ENCODE data around the gene DPH2.

Gene DPH2

DNA sequence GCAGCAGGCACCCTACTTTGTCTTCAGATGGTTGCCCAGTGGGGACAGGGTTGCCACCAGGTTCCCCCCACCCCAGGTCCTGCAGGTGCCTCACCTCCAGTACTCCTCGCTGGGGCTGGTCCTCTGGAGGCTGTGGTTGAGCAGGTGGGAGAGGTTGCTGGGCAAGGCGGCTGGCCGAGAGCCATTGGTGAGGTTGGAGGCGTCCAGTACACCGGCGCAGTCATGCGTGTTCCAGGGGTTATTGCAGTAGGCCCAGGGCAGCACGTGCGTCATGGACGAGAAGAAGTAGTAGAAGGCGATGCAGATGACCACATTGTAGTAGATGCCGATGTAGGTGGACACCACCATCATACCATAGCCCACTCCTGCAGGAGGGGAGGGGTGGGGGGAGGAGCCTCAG lies 38.4 kb downstream of the DPH2 start:
- no peak for DNase-seq

DNA sequence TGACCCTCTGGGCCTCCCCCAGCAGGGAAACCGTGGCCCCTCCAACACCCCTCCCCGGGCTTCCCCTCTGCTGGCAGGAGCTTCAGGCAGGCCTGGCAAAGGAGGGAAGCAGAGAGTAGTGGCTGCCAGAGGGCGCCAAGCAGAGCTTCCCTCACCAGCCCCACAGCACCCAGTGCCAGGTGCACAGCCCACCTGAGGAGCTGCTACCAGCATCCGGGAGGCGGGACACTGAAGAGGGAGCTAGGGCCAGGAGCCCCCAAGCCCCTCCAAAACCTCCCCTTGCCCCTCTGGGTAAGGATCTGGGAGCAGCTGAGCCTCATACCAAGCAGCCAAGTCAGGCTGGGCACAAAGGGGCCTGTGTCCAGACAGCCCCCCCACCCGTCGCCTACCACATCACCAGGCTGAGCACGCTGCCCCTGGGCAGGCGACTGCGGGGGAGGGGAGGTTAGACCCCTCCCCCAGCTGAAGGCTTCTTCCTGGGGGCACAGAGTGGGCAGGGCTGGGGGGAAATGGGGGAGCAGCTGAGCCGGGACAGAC lies 41.2 kb downstream of the DPH2 start:
- DNase-seq, result no peak

DNA sequence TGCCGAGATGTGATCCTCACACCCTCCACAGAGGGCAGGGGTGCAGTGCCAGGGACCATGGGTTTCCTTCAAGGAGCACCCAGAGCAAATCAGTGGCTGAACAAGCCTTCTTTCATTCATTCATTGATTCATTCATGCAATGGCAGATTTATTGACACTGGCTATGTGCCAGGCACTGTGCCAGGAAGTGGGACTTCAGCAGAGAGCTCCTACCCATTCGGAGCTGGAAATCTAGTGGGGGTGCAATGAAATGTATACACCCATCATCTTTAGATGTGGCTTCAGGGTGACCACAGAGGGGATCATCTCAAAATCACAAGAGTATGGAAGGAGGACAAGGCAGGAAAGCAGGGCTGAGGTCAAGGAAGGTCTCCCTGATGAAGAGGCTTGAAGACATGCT lies 42.6 kb downstream of the DPH2 start:
- DNase-seq, result no peak

DNA sequence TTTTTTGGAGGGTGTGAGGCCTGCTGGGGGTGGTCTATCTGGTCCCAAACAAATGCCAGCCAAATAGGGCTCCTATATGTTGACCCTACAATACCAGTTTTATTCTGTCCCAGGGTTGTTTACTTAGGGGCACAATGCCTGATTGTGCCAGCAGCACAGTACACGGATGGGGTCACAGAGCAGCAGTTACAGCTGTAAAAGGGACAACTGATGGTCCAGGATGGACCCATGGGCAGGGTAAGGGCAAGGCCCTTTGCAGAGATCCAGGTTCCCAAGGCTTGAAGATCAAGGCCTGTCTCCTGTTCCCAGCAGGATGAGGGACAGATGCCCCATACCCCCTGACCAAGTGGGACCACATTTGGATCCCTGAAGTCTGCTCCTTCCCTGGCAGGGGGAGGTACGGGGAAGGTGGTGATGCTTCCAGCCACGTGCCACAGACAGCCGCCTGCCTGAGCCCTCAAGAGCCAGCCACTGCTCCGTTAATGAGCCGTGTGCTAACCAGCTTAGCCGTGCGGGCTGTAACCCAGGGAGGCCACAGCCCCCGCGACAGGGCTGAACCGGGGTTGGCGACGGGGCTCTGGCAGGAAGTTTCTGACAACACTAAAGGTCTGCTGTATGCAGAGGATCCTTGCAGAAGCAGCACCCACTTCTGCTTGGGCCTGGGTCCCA lies 43.3 kb downstream of the DPH2 start:
- no peak for DNase-seq

DNA sequence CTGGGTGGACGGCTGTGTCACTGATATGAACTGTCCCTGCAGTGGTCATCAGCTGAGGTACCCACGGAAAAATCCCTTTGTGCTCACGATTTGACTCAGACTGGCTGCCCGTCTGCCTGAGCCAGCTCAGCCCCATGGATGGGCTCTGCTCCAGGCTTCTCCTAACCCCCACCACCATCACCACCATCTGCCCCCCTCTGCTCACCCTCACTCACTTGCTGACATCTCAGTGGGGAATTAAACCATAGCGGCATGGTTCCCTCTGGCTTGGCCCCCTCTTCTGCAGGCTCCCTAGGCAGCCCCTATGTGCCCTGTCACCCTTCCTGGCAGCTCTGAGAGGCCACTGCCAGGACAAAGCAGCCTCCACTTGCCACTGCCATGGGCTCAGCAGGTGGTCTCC lies 44.1 kb downstream of the DPH2 start:
- DNase-seq, result no peak

DNA sequence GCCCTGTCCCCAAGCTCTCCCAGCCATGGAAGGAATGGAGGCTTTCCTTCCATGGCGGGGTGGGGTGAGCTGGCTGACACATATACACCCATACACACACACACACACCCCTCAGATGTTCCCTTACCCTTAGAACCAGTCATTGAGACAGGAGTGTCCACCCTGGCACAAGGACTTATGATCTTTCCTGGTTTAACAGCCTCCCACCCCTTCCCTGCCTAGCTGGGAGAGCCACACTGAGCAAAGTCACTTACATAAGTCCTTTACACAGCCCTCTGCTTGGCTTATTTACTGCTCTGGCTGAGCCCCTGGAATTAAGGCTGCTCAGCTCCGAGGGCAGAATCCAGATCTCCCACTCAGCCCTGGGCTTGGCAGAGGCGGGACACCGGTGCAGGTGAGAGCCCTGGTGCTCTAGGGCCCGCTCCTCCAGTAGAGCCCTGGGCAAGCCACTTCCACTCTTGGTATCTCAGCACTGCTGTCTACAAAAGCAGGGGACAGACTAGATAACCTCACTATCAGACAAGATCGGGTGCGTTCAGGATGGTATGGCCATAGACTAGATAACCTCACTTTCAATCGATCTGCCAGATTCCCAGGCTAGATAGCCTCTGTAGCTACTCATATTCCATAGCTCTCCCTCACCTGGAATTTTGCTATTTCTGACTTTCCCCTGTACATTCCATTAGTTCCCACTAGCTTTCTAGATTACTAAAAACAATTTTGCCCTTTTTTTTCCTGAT lies 44.7 kb downstream of the DPH2 start:
- no peak for DNase-seq

DNA sequence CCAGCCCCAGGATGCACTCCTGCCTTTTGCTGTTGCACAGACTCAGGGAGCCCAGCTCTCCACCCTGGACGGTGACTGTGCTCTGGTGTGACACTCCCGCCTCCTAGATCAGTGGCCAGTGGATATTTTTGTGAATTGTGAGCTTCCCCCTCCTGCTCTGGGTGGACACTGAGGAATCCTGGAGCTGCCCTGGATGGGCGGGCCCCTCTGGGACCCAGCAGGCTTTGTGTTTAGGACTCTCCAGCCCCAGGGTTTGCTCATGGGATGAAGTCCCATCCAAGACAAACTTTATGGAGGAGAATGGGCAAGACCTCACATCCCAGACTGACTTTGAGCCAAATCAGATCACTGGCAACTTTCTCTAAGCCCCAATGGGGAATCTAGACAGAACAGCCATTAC lies 45.4 kb downstream of the DPH2 start:
- no peak for DNase-seq

DNA sequence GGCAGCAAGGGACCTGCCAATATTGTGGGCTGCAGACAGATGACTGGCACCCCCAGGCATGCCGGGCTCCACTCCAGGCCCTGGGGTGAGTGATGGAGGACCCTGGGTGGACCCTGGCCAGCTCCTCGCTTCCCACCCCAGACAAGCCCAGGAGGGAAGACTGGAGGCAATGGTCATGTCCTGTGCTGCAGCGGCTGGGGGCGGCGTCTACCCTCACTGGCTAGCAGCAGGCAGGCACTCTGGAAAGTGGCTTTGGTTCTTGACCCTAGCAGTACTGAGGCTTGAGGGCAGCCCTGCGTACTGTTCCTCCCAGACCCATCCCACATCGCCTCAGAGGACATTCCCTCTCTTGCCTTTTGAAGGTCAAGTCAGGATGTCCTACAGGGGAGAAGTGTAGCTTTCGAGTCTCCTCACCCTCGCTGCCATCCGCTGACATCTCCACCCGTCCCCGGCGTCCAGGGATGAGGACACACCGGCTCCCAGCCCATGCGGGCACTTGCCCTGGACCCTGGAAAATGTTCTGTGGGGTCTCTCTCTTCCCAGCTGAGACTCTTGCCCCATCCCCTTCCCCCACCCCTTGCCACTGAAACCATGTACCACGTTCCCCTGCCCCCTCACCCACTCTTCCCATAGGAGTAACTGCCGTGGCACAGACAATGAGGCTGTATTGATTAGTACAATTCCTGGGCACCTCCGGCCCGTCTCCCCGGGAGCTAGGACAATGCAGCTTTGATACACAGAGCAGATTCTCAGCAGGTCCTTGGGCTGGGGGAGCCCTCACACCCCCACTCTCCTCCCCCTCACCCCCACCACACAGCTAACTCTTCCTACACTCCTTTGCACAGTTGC lies 46.5 kb downstream of the DPH2 start:
- DNase-seq, result no peak

DNA sequence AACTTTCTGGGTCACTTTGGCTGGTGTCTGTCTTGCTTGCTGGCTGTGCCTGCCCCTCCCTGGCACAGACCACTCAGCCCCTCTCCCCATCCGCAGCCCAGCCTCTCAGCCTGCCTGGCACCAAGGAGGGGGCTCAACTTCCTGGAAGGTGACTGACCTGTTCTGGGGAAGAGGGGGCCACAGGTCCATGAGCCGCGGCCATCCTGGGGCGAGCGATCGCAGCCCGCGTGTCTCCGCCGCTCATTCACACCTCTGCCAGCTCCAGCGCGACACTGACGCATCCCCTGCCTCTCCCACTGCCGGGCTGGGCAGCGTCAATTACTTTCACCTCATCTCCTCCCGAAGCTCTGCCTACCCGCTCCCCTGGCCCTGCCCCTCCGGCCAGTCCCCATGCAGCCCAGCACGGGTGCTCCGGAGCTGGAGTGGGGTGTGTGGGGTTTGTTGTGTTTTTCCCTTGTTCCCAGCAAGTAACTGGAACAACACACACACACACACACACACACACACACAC lies 47.1 kb downstream of the DPH2 start:
- no peak for DNase-seq

DNA sequence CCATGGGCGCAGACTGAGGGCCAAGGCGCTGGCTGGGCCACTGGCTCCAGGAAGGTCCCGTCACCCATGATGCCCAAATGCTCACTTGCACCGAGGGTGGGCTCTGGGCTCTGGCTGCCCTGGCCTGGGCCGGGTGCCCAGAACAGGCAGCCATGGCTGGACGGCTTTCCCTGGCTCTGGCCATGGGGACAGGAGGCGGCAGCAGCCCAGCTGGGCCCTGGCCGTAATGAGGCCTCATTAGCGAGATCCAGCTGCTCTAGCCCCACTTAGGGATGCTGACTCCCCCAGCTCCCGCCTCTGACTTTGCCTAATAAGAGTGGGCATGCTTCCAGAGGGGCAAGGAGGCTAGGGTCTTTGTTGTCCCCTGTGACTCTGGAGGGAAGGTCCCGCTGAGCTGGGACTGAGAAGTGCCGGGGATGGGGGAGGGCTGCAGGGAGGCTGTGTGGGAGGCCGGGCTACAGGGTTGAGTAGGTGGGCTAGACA lies 49.7 kb downstream of the DPH2 start:
- no peak for DNase-seq

DNA sequence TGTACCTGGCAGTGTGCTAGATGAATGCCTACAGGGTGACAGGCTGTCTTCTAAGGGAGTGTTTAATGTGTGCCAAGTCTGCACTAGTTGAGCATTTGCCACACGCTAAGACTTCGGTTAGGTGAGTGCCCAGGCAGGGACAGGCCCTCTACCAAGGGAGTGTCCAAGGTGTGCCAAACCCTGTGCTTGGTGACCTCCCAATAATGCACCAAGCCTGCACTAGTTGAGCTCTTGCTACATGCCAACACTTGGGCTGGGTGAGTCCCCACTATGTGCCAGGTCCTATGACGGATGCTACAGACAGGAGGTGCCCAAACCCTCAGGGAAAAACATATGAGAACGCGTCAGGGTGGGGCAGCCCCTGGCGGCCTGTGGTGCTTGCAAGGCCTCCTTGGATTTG lies 50.7 kb downstream of the DPH2 start:
- DNase-seq, result no peak

DNA sequence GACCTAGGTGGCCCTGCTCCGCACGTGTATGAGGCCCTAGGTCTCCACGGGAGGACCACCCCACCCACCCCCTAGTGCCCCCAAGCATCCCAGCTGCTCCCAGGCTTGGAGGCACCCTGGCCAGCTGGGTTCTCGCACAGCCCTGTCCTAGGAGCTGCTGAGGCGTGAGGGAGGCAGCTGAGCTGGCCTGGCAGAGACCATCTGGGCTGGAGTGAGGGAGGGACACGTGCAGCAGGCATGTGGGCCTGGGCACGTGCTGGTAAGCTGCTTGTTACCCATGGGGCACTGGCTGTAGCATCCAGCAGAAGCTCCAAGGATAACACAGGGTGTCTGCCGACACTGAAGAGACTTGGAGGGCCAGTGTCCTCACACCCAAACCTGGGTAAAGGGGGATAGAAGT lies 51.3 kb downstream of the DPH2 start:
- no peak for DNase-seq

DNA sequence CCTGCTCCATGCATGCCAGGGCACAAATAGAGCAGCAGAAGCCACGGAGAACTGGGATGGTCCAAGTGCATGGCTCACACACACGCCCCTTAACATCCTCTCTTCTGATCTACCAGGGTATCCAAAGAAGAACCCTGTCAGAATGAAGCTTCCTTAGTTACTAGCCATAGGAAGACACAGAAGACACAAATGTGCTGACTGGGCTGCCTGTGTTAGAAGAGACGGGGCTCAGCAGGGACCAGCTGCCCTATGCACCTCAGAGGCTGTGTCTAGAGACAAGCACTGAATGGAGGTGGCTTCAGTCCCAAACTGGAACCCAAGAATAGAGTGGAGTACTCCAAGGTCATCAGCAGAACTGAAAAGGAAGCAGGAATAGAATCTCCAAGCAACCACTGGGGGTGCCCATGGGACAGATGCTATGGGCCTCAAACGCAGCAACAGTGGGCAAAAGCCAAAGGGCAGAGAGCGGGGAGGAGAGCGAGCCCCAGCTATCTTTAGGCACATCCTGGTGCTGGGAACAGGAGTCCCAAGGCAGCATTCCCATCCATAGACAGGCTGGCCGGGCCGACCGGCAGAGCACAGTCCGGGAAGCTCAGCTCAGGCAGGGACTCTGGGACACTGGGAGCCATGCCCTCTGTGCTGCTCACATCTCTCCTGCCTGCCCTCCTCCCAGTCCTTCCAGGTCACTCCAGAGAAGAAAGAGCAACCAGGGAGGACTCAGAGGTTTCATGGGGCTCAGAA lies 51.9 kb downstream of the DPH2 start:
- DNase-seq, result no peak
